SK-N-MC (cell line): ENCODE data around the gene CLDN20.

Experiments used
- EZH2 ChIP-seq: fragments of 200-600 bp; sonication (generic); IDR thresholded peaks from one replicate; pipeline ENCODE4 v1.6.1; 2017; ENCODE audit warnings: antibody characterized with exemption
- POLR2AphosphoS5 ChIP-seq: IDR thresholded peaks from 2 replicates; pipeline ENCODE4 v1.6.1; 2012; ENCODE audit warnings: mild to moderate bottlenecking, low read depth, low read length, borderline replicate concordance

DNA sequence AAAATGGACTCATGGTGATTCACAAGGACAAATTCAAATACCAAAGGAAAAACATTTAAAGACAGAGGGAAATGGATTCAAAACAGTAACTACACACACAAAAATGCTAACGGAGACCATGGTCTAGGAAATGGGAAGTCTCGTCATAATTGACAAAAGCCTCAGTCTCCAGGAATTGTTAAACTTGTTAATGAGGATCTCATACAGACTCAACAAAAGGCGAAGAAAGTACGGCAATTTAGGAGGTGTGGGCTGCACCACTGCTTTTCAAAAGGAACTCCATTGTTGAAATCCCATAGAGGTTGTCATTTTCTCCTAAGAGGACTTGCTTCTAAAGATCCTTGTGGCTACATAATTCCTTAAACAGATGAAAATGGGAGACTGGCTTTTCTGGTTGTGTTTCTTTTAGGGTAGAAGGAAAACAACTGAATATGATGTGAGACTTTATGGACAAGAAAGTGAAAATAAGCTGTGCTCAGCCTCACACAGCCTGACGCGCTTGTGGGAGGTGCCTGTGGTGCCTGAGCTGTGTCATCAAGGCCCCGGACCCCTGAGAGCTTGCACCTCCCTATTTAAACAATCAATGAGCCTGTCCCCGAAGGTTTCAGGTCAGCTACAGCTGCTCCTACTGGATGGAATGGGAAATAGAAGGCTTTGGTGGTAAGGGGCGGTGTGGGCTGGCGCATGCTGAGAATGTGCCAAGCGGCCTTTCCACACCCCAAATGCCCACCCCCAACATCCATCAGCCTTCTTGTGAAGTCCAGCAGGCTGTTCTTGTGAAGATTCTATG is 2.5 kb upstream of the CLDN20 start:
- TF ChIP-seq EZH2, result no peak
- TF ChIP-seq POLR2AphosphoS5, result no peak
